ACC112 (cell line): ENCODE measurements around the gene SLC25A34.

ENCODE experiments used
- H2AFZ ChIP-seq: fragments of 200-600 bp; sonication (generic); one replicate; pipeline ENCODE4 v1.6.0; 2017; ENCODE audit warnings: antibody characterized with exemption, low read length; ENCODE audit not compliant: unreplicated experiment
- H3K27ac ChIP-seq: fragments of 200-600 bp; sonication (generic); 2 replicates; pipeline ENCODE4 v1.5.1; 2014; ENCODE audit warnings: low read depth, mild to moderate bottlenecking, antibody characterized with exemption, low read length, moderate library complexity
- H3K27me3 ChIP-seq: fragments of 200-600 bp; sonication (generic); 2 replicates; pipeline ENCODE4 v1.6.1; 2014; ENCODE audit warnings: mild to moderate bottlenecking, antibody characterized with exemption, low read length, moderate library complexity, mixed read lengths; ENCODE audit not compliant: insufficient read depth
- H3K36me3 ChIP-seq: fragments of 200-600 bp; sonication (generic); 2 replicates; pipeline ENCODE4 v1.6.1; 2016; ENCODE audit warnings: mild to moderate bottlenecking, antibody characterized with exemption, low read length, moderate library complexity, mixed read lengths; ENCODE audit not compliant: insufficient read depth
- H3K4me1 ChIP-seq: fragments of 200-600 bp; sonication (generic); one replicate; pipeline ENCODE4 v1.6.1; 2016; ENCODE audit warnings: low read length, mixed read lengths; ENCODE audit not compliant: insufficient read depth, unreplicated experiment, control insufficient read depth
- H3K4me3 ChIP-seq: fragments of 200-600 bp; sonication (generic); 2 replicates; pipeline ENCODE4 v1.5.1; 2014; ENCODE audit warnings: mild to moderate bottlenecking, low read depth, low read length
- H3K79me2 ChIP-seq: fragments of 200-600 bp; sonication (generic); one replicate; pipeline ENCODE4 v1.6.0; 2016; ENCODE audit warnings: low read length; ENCODE audit not compliant: control insufficient read depth, unreplicated experiment, insufficient read depth

The SLC25A34 gene

DNA sequence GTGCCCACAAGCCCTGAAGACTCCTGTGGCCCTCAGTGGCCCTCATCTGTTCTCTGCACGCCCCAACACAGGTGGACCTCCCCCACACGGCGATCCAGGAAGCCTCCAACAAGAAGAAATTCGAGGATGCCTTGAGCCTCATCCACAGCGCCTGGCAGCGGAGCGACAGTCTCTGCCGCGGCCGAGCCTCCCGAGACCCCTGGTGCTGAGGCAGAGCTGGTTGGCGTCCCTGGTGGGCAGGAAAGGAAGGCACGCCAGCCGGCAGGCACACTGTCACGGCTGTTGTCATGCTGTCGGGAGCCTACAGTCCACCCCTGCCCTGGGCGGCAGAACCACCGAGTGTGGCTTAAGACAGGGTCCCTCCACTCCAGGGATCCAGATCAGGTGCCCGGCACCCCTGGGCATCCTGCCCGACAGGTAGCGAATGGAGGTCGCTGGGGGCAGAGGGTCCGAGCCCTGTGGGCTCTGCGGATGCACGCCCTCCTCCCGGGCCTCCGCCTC lies 2.3 kb upstream of the SLC25A34 start:
- 0 out of 2 replicates have a peak, but pooled peaks cover 4% of the 10 kb centered on the region for H3K36me3 ChIP-seq
- H3K27me3 ChIP-seq: no peaks in the 10 kb centered on the region
- no peak overlapping the region for H2AFZ ChIP-seq
- no peaks in the 10 kb centered on the region for H3K79me2 ChIP-seq
- no peak overlapping the region for H3K27ac ChIP-seq
- H3K4me3 ChIP-seq: no peak overlapping the region
- H3K4me1 ChIP-seq: no peaks in the 10 kb centered on the region

DNA sequence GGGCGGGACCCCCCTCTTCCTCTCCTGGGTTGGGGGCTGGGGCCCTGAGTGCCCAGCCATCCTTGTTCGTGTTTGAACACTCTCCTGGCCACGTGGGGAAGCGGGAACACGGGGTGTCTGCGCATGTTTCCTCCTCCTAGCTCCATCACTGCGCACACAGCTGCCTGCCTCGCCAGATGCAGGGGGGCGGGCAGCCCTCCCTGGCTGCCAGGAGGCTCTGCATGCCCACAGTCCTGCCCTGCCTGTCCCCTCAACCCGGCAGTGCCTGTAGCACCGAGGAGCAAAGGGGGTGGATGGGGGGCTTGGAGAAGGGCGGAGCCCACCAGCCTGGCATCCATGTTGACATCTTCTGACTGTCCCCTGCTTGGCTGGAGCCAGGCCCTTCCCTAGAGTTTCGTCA lies 1.8 kb upstream of the SLC25A34 start:
- no peak overlapping the region for H2AFZ ChIP-seq
- no peak overlapping the region for H3K4me3 ChIP-seq
- H3K27ac ChIP-seq: no peak overlapping the region
- H3K79me2 ChIP-seq: no peaks in the 10 kb centered on the region
- H3K27me3 ChIP-seq: no peaks in the 10 kb centered on the region
- H3K4me1 ChIP-seq: no peaks in the 10 kb centered on the region
- H3K36me3 ChIP-seq: no peaks in the 10 kb centered on the region

DNA sequence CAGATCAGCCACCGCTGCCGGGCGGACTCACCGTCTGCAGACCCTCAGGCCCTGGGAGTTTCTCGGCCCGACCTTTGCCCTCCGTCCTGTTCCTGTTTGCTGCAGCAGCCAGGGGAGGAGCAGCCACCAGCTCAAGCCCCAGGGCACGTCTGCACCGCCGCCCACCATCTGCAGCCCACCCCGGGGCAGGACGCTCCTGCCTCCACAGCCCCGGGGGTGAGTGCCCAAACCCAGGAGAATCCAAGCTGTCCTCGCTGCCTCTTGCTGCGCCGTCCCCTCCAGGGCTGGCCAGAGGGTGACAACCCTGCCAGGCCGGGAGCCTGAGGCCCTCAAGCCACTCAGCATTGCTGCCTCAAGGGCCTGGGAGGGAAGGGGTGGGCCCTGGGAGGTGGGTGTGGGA lies 1.2 kb upstream of the SLC25A34 start:
- Histone ChIP-seq H3K27ac (no peak overlapping the region), H2AFZ (no peak overlapping the region), H3K4me1 (no peaks in the 10 kb centered on the region), H3K27me3 (no peaks in the 10 kb centered on the region), H3K4me3 (no peak overlapping the region), H3K79me2 (no peaks in the 10 kb centered on the region), H3K36me3 (no peaks in the 10 kb centered on the region)

GRCh38 chr1:15735304-15736037 lies 587 bp upstream of the SLC25A34 start:
- Histone ChIP-seq H3K27ac (no peak overlapping the region), H3K4me3 (no peak overlapping the region), H2AFZ (no peak overlapping the region), H3K27me3 (no peaks in the 10 kb centered on the region), H3K4me1 (no peaks in the 10 kb centered on the region), H3K79me2 (no peaks in the 10 kb centered on the region), H3K36me3 (no peaks in the 10 kb centered on the region)

GRCh38 chr1:15736892-15737261 lies 819 bp downstream of the SLC25A34 start:
- H2AFZ ChIP-seq: no peak overlapping the region
- no peak overlapping the region for H3K4me3 ChIP-seq
- H3K27me3 ChIP-seq: no peaks in the 10 kb centered on the region
- no peaks in the 10 kb centered on the region for H3K4me1 ChIP-seq
- no peak overlapping the region for H3K27ac ChIP-seq
- no peaks in the 10 kb centered on the region for H3K79me2 ChIP-seq
- H3K36me3 ChIP-seq: no peaks in the 10 kb centered on the region

GRCh38 chr1:15737324-15738319 lies 1.6 kb downstream of the SLC25A34 start:
- Histone ChIP-seq H2AFZ (no peak overlapping the region), H3K36me3 (no peaks in the 10 kb centered on the region), H3K4me1 (no peaks in the 10 kb centered on the region), H3K4me3 (no peak overlapping the region), H3K27ac (no peak overlapping the region), H3K79me2 (no peaks in the 10 kb centered on the region), H3K27me3 (no peaks in the 10 kb centered on the region)

DNA sequence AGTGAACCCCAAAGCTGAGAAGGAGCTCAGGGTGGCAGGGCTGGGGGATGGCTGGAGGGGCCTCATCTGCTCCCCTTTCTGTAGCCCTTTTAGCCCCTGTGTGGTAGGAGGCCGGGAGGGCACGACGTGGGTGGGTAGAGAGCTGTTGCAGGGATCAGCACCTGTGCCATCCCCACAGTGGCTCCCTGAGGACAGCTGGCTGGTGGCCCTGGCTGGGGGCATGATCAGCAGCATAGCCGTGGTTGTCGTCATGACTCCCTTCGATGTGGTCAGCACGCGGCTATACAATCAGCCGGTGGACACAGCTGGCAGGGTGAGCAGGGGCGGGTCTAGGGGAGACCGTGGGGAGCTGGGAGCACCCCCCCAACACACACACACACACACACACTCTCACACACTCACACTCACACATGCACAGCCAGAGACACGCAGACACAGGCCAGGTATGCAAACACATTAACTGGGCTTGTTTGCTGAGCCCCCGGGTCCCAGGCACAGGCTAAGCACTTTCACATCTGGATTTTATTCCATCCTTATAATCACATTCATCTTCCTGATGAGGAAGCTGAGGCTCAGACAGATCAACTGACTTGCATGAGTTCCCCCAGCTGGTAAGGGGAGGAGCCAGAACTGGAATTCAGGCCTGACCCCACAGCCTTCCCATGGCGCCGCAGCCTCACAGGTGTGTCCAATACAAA lies 2.5 kb downstream of the SLC25A34 start:
- Histone ChIP-seq H3K4me3 (no peak overlapping the region), H3K4me1 (no peaks in the 10 kb centered on the region), H2AFZ (no peak overlapping the region), H3K79me2 (no peaks in the 10 kb centered on the region), H3K27ac (no peak overlapping the region), H3K36me3 (no peaks in the 10 kb centered on the region), H3K27me3 (no peaks in the 10 kb centered on the region)

- Histone ChIP-seq H3K79me2 (no peaks in the 10 kb centered on the region), H3K36me3 (no peaks in the 10 kb centered on the region), H3K27ac (no peak overlapping the region), H3K27me3 (no peaks in the 10 kb centered on the region), H3K4me1 (no peaks in the 10 kb centered on the region), H3K4me3 (no peak overlapping the region), H2AFZ (no peak overlapping the region)
These were observed 3.2 kb downstream of the SLC25A34 start for GRCh38 chr1:15739259-15739658.

DNA sequence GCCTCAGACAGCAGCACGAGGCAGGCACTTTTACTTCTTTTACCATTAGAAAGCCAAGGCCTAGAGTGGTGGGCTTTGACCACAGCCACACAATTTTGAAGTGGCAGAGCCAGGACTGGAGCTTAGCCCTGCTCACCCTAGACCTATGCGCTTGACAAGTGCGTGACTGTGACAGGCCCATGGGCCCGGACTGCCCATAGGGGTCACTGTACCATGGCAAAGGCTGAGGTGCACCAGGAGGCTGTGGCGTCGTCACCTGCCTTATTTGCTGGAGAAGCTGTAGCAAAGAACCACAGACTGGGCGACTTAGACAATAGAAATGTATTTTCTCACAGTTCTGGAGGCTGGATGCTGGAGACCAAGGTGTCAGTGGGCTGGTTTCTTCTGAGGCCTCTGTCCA lies 3.7 kb downstream of the SLC25A34 start:
- Histone ChIP-seq H3K36me3 (no peaks in the 10 kb centered on the region), H3K4me1 (no peaks in the 10 kb centered on the region), H2AFZ (no peak overlapping the region), H3K79me2 (no peaks in the 10 kb centered on the region), H3K27me3 (no peaks in the 10 kb centered on the region), H3K27ac (no peak overlapping the region), H3K4me3 (no peak overlapping the region)
